ENCODE measurements around the gene CYFIP2.

- TF ChIP-seq BHLHE40 (IDR thresholded peaks at IDR 0.05; ENCODE audit: low read length) (no peak), PBX3 (CRISPR knock-in tag; IDR thresholded peaks at IDR 0.05; ENCODE audit: borderline replicate concordance) (no peak), CEBPB (IDR thresholded peaks at IDR 0.05; ENCODE audit: borderline replicate concordance, low read depth, low read length) (no peak), POLR2AphosphoS5 (IDR thresholded peaks at IDR 0.05; ENCODE audit: low read depth, low read length) (no peak), TGIF2 (CRISPR knock-in tag; IDR thresholded peaks at IDR 0.05) (no peak), CBFB (CRISPR knock-in tag; IDR thresholded peaks at IDR 0.05) (no peak)
These were observed 65.9 kb downstream of the CYFIP2 start for GRCh38 chr5:157331807-157332206.
